K562 (cell line): ENCODE results near the gene MAP1LC3B2. TPM values are rescaled to one million over a fixed set of nuclear protein-coding genes. Genes with fewer than 3 reads are reported as not detected.

ENCODE experiments used
- ADNP ChIP-seq: fragments of 200-800 bp; sonication (Bioruptor generic); IDR thresholded peaks from 2 replicates; pipeline ENCODE4 v1.6.1; 2016; ENCODE audit warnings: missing genetic modification characterization, missing compliant biosample characterization
- BMI1 ChIP-seq: fragments of 150-350 bp; IDR thresholded peaks from 2 replicates; pipeline ENCODE4 v1.6.1; 2014; ENCODE audit warnings: low read length
- BRD9 ChIP-seq: fragments of 450-650 bp; IDR thresholded peaks from 2 replicates; pipeline ENCODE4 v1.6.1; 2018; ENCODE audit warnings: low read depth; ENCODE audit not compliant: partially characterized antibody
- NFIC ChIP-seq: fragments of 450-650 bp; IDR thresholded peaks from 2 replicates; pipeline ENCODE4 v1.6.1; 2017; ENCODE audit warnings: mild to moderate bottlenecking, inconsistent platforms
- NFRKB ChIP-seq: fragments of 450-650 bp; IDR thresholded peaks from 2 replicates; pipeline ENCODE4 v1.6.1; 2016; ENCODE audit warnings: low read depth
- POLR2G ChIP-seq: fragments of 200-400 bp; formaldehyde crosslinking; IDR thresholded peaks from 2 replicates; pipeline ENCODE4 v1.6.1; 2017; ENCODE audit warnings: low read depth, mild to moderate bottlenecking, antibody characterized with exemption, low read length, moderate library complexity
- RAD21 ChIP-seq, 2 experiments: fragments of 250-450 bp in 1 of 2; fragments of 450-650 bp in 1 of 2; sonication (Bioruptor Pico) in 1 of 2; formaldehyde crosslinking in 1 of 2; IDR thresholded peaks in 1 of 2; conservative IDR thresholded peaks in 1 of 2; 2 replicates each; pipeline versions ENCODE4 v1.4.0 to v1.8.0; 2020 to 2022; ENCODE audit warnings: mild to moderate bottlenecking in 2 of 2, moderate library complexity in 1 of 2
- SMC3 ChIP-seq: conservative IDR thresholded peaks from 2 replicates; pipeline ENCODE4 v1.6.1; 2011; ENCODE audit warnings: low read depth, low read length, improper control_type of control experiment; ENCODE audit not compliant: insufficient read depth
- XRCC5 ChIP-seq: fragments of 200-400 bp; formaldehyde crosslinking; IDR thresholded peaks from 2 replicates; pipeline ENCODE4 v1.6.1; 2017; ENCODE audit warnings: low read depth, mild to moderate bottlenecking, low read length
- ZEB2 ChIP-seq: fragments of 450-650 bp; IDR thresholded peaks from 2 replicates; pipeline ENCODE4 v1.6.1; 2016
- ZNF23 ChIP-seq: fragments of 250-450 bp; sonication (Bioruptor Pico); IDR thresholded peaks from 2 replicates; pipeline ENCODE4 v1.4.0; 2020; ENCODE audit warnings: mild to moderate bottlenecking
- ZNF79 ChIP-seq: fragments of 250-450 bp; sonication (Bioruptor Pico); IDR thresholded peaks from 2 replicates; pipeline ENCODE4 v1.4.0; 2020; ENCODE audit warnings: low read depth, mild to moderate bottlenecking, moderate library complexity
- polyA plus RNA-seq, 8 experiments: library from polyadenylated mRNA; depleted of rRNA in 4 of 8; stranded (reverse) in 5 of 8; unstranded in 3 of 8; fragments of >200 nt; fragmentation: Nextera tagmentation in 2 of 8; fragmentation: Illumina TruSeq in 1 of 8; extraction: Ambion mirVana in 2 of 8; extraction: Trizol in 1 of 8; gene quantifications; 2 replicates each; pipeline versions ENCODE4 v1.2.1 to v1.2.3, GENCODE V29; 2011 to 2014; ENCODE audit warnings: inconsistent platforms in 1 of 8, missing spikeins in 1 of 8
- total RNA-seq, 7 experiments: library from RNA; depleted of rRNA in 6 of 7; stranded (reverse); fragments of >200 nt in 6 of 7; fragmentation: Illumina TruSeq in 2 of 7; extraction: Trizol in 2 of 7; gene quantifications; 2 replicates each; pipeline versions ENCODE4 v1.2.1 to v1.2.3, GENCODE V29; 2011 to 2021; ENCODE audit warnings: low replicate concordance in 1 of 7
- TF ChIP-seq, protein P1 (sequence below), 2 experiments: fragments of 450-650 bp; formaldehyde crosslinking in 1 of 2; IDR thresholded peaks; 2 replicates each; pipeline versions ENCODE4 v1.4.0 to v1.6.1; 2014 to 2020; ENCODE audit warnings: mild to moderate bottlenecking in 2 of 2, borderline replicate concordance in 1 of 2, low read depth in 1 of 2
- TF ChIP-seq, protein P2 (sequence below), 3 experiments: fragments of 200-800 bp in 1 of 3; sonication (Bioruptor generic) in 1 of 3; sonication (generic) in 1 of 3; formaldehyde crosslinking in 1 of 3; IDR thresholded peaks; 2 replicates each; pipeline versions ENCODE4 v1.6.1 to v1.8.0; 2016 to 2022; ENCODE audit warnings: mild to moderate bottlenecking in 2 of 3, missing compliant biosample characterization in 2 of 3, missing genetic modification characterization in 2 of 3, missing genetic modification reagents in 1 of 3
- TF ChIP-seq, protein P3 (sequence below): fragments of 200-800 bp; sonication (Bioruptor generic); IDR thresholded peaks from 2 replicates; pipeline ENCODE4 v1.6.1; 2017; ENCODE audit warnings: missing genetic modification characterization, missing compliant biosample characterization

Gene MAP1LC3B2
- total and polyA plus RNA-seq, 9 of the 15 experiments (the other 6 are each of a cell fraction or from before 2014, with no cell fraction given) = 0.53 to 2.8 (median 0.76) TPM; not detected in 2

DNA sequence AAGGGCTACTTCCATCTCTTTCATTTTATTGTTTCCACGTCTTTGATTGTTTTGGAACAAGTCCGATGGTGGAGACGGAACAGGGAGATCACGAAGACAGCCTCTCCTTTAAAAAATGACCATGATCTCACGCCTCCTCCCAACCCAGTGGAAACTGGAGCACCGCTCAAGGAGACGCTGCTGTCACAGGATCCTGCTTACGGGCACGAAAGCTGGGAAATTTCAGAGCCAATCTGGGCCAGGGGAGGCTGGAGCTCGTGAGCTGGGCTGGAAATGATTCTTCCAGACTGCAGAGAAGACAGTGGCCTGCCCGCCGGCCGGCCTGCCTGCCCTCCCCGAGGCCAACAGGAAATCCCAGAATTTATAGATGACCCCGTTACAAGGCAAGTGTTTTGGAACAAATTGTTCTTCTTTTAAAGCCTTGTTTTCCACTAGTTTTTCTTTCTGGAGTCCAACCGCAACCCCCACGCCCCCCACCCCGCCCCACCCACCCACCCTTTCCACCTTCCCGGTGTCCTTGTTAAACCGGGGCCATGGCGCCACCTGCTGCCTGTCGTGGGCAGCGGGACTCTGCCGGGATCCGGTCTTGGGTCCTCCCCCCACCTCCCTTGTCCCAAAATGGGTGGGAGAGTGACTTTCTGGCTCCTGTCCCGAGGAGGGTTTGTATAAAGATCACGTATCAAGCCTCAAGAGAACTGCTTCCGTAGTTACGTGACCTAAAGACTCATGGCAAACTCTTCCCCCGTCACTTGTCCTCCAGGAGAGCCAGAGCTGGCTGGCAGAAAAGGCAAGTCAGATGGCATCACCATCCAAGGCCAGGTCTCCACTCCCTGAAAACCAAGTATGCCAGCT is 40.3 kb downstream of the MAP1LC3B2 start (continued):
- TF ChIP-seq, protein P1, sequence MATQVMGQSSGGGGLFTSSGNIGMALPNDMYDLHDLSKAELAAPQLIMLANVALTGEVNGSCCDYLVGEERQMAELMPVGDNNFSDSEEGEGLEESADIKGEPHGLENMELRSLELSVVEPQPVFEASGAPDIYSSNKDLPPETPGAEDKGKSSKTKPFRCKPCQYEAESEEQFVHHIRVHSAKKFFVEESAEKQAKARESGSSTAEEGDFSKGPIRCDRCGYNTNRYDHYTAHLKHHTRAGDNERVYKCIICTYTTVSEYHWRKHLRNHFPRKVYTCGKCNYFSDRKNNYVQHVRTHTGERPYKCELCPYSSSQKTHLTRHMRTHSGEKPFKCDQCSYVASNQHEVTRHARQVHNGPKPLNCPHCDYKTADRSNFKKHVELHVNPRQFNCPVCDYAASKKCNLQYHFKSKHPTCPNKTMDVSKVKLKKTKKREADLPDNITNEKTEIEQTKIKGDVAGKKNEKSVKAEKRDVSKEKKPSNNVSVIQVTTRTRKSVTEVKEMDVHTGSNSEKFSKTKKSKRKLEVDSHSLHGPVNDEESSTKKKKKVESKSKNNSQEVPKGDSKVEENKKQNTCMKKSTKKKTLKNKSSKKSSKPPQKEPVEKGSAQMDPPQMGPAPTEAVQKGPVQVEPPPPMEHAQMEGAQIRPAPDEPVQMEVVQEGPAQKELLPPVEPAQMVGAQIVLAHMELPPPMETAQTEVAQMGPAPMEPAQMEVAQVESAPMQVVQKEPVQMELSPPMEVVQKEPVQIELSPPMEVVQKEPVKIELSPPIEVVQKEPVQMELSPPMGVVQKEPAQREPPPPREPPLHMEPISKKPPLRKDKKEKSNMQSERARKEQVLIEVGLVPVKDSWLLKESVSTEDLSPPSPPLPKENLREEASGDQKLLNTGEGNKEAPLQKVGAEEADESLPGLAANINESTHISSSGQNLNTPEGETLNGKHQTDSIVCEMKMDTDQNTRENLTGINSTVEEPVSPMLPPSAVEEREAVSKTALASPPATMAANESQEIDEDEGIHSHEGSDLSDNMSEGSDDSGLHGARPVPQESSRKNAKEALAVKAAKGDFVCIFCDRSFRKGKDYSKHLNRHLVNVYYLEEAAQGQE (IDR thresholded peaks at IDR 0.05; ENCODE audit: borderline replicate concordance) = peak; percentile 60; the same call in 1 of the 2 replicates
- TF ChIP-seq, protein P1 (CRISPR knock-in tag; IDR thresholded peaks at IDR 0.05; ENCODE audit: low read depth) = no peak
- 0 out of 2 replicates have a peak, but pooled peaks have one; percentile 11 for TF ChIP-seq ZEB2
- peak; percentile 45; the same call in 1 of the 2 replicates for TF ChIP-seq ADNP (tag)
- TF ChIP-seq, protein P2, sequence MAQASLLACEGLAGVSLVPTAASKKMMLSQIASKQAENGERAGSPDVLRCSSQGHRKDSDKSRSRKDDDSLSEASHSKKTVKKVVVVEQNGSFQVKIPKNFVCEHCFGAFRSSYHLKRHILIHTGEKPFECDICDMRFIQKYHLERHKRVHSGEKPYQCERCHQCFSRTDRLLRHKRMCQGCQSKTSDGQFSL (CRISPR knock-in tag; IDR thresholded peaks at IDR 0.05) = peak; percentile 74; the same call in 1 of the 2 replicates
- TF ChIP-seq, protein P2 (tag; IDR thresholded peaks at IDR 0.05) = peak in 1 of 2 experiments; percentile 77; a peak in 2 of 4 replicates
- TF ChIP-seq ZNF79 (CRISPR knock-in tag) = no peak
- 0 out of 2 replicates have a peak, but pooled peaks have one; percentile 26 for TF ChIP-seq POLR2G
- 0 out of 2 replicates have a peak, but pooled peaks have one; percentile 37 for TF ChIP-seq XRCC5
- TF ChIP-seq RAD21 (CRISPR knock-in tag; conservative IDR thresholded peaks at IDR 0.05 in 1 of 2, IDR thresholded peaks at IDR 0.05 in 1 of 2) = peak in 1 of 2 experiments; percentile 65; a peak in 3 of 4 replicates
- TF ChIP-seq BMI1 = no peak
- peak; percentile 63; the same call in 1 of the 2 replicates for TF ChIP-seq NFRKB
- TF ChIP-seq, protein P3, sequence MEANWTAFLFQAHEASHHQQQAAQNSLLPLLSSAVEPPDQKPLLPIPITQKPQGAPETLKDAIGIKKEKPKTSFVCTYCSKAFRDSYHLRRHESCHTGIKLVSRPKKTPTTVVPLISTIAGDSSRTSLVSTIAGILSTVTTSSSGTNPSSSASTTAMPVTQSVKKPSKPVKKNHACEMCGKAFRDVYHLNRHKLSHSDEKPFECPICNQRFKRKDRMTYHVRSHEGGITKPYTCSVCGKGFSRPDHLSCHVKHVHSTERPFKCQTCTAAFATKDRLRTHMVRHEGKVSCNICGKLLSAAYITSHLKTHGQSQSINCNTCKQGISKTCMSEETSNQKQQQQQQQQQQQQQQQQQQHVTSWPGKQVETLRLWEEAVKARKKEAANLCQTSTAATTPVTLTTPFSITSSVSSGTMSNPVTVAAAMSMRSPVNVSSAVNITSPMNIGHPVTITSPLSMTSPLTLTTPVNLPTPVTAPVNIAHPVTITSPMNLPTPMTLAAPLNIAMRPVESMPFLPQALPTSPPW (CRISPR knock-in tag) = peak; percentile 96
- 0 out of 2 replicates have a peak, but pooled peaks have one; percentile 47 for TF ChIP-seq NFIC
- TF ChIP-seq ZNF23 (CRISPR knock-in tag) = no peak
- peak; percentile 69 for TF ChIP-seq SMC3
- TF ChIP-seq BRD9 = peak; percentile 67
